ENCODE measurements around the gene GLI3. TPM values are rescaled to one million over a fixed set of nuclear protein-coding genes. Genes with fewer than 3 reads are reported as not detected.
A peak's percentile ranks its signal among the peaks of the same experiment; 100 is the strongest.

Gene GLI3
- total RNA-seq, 1 donor from 2014 or later, result 7.3 TPM

- no peaks in the 10 kb centered on the region for H3K36me3 ChIP-seq (ENCODE audit: control insufficient read depth, insufficient read depth, low read length)
- no peak for DNase-seq (ENCODE audit: low read depth)
- H3K4me3 ChIP-seq (ENCODE audit: low read depth, low read length), result no peak overlapping the region
- H3K27me3 ChIP-seq (ENCODE audit: control insufficient read depth, insufficient read depth, low read length), result no peaks in the 10 kb centered on the region
- peak; percentile 59 for TF ChIP-seq CTCF (IDR thresholded peaks at IDR 0.05; ENCODE audit: insufficient read depth, low read length, poor library complexity, severe bottlenecking)
These were observed 36.0 kb upstream of the GLI3 start for GRCh38 chr7:42272793-42273665.

DNA sequence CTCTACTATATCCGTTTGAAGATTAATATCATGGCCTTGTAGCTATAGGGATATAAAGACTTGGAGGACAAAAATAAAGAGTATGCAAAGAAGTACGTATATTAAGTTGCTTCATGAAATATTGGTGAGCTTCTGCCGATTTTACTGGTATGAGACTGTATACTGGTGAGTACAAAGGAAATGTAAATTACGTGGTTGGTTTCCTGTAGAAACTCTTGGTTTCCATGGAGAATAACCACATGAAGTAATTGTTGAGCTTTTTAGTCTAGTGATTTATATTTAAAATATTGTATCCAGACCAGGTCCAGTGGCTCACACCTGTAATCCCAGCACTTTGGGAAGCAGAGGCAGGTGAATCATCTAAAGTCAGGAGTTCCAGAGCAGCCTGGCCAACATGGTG is 32.2 kb upstream of the GLI3 start:
- Histone ChIP-seq H3K4me3 (ENCODE audit: low read depth, low read length) (no peak overlapping the region), H3K36me3 (ENCODE audit: control insufficient read depth, insufficient read depth, low read length) (no peaks in the 10 kb centered on the region), H3K27me3 (ENCODE audit: control insufficient read depth, insufficient read depth, low read length) (no peaks in the 10 kb centered on the region)
- no peak for DNase-seq (ENCODE audit: low read depth)
- no peak for TF ChIP-seq CTCF (IDR thresholded peaks at IDR 0.05; ENCODE audit: insufficient read depth, low read length, poor library complexity, severe bottlenecking)

- H3K4me3 ChIP-seq (ENCODE audit: low read depth, low read length), result no peak overlapping the region
- no peaks in the 10 kb centered on the region for H3K27me3 ChIP-seq (ENCODE audit: control insufficient read depth, insufficient read depth, low read length)
- DNase-seq (ENCODE audit: low read depth), result no peak
- no peak for TF ChIP-seq CTCF (IDR thresholded peaks at IDR 0.05; ENCODE audit: insufficient read depth, low read length, poor library complexity, severe bottlenecking)
- no peaks in the 10 kb centered on the region for H3K36me3 ChIP-seq (ENCODE audit: control insufficient read depth, insufficient read depth, low read length)
These were observed 27.7 kb upstream of the GLI3 start for GRCh38 chr7:42264702-42265101.

DNA sequence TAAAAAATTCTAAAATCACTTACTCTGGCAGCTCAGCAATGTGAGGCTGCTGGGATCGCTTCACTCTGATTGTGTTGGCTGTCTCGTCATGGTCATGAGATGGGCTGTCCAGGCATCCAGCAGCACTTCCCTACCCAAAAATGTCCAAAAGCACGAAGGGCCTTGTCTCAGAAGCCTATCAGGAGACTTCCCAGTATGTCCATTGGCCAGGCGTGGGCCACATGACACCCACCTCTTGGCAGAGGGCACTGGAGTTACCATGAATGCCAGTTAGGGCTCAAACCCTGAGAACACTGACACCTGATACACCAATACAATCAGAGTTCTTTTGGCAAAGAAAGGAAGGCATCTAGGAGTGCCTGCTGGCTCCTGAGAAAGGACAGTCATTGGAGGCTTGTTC is 27.0 kb upstream of the GLI3 start:
- no peaks in the 10 kb centered on the region for H3K36me3 ChIP-seq (ENCODE audit: control insufficient read depth, insufficient read depth, low read length)
- no peaks in the 10 kb centered on the region for H3K27me3 ChIP-seq (ENCODE audit: control insufficient read depth, insufficient read depth, low read length)
- no peak overlapping the region for H3K4me3 ChIP-seq (ENCODE audit: low read depth, low read length)
- DNase-seq (ENCODE audit: low read depth), result no peak
- TF ChIP-seq CTCF (IDR thresholded peaks at IDR 0.05; ENCODE audit: insufficient read depth, low read length, poor library complexity, severe bottlenecking), result no peak

DNA sequence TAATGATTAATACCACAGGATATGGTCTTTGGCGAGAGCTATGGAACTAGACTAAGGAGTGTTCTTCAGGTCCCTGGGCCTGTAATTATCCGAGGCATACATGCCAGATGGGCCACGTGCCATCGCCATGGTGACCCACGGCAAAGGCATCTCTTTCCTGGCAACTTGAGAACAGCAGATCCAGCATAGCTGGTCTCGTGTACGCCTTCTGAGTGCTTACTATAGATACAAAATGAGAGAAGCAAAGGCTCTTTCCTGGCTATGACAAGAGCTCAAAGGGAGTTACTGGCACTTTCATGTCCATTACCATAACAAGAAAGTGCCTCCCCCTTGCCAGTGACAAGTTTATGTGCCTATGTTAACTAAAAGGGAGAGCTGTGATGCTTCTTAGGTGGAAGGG is 26.0 kb upstream of the GLI3 start:
- TF ChIP-seq CTCF (IDR thresholded peaks at IDR 0.05; ENCODE audit: insufficient read depth, low read length, poor library complexity, severe bottlenecking), result no peak
- Histone ChIP-seq H3K36me3 (ENCODE audit: control insufficient read depth, insufficient read depth, low read length) (no peaks in the 10 kb centered on the region), H3K27me3 (ENCODE audit: control insufficient read depth, insufficient read depth, low read length) (no peaks in the 10 kb centered on the region), H3K4me3 (ENCODE audit: low read depth, low read length) (no peak overlapping the region)
- DNase-seq (ENCODE audit: low read depth), result peak; percentile 47

GRCh38 chr7:42254217-42254616 is 17.2 kb upstream of the GLI3 start:
- TF ChIP-seq CTCF (IDR thresholded peaks at IDR 0.05; ENCODE audit: insufficient read depth, low read length, poor library complexity, severe bottlenecking), result no peak
- no peaks in the 10 kb centered on the region for H3K36me3 ChIP-seq (ENCODE audit: control insufficient read depth, insufficient read depth, low read length)
- no peaks in the 10 kb centered on the region for H3K27me3 ChIP-seq (ENCODE audit: control insufficient read depth, insufficient read depth, low read length)
- no peak overlapping the region for H3K4me3 ChIP-seq (ENCODE audit: low read depth, low read length)
- DNase-seq (ENCODE audit: low read depth), result no peak
